HG03097 (cell line): Measurements from ENCODE around the gene CRYBB1.

ENCODE experiments used
- ATAC-seq: cut with Tn5 transposase; IDR thresholded peaks from one replicate; pipeline ENCODE4 v1.9.1; 2021; ENCODE audit not compliant: unreplicated experiment, low FRiP score

Gene CRYBB1

DNA sequence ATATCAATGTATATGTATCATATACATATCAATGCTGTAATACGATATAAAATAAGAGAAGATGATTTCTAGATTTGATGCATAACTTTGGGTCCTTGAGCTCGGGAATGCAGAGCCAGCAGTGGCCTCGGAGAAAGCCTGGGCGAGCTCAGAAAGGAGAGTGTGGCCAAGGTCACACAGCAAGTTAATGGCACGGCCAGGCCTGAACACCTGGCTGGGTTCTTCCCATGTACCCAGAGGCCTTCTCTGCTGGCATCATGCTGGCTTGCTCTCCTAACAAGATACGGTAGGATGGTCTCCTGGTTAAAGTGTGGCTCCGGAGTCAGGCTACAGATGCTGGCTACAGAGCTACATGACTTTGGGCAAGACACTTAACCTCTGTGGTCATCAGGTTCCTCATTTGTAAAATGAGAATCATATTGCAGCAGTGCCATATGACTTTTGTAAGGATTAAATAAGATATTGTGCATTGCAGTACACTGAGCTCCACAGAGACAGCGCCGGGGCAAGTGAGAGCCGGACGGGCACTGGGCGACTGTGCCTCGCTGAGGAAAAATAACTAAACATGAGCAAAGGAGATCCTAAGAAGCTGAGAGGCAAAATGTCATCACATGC, 57.8 kb downstream of the CRYBB1 start:
- no peak for ATAC-seq

DNA sequence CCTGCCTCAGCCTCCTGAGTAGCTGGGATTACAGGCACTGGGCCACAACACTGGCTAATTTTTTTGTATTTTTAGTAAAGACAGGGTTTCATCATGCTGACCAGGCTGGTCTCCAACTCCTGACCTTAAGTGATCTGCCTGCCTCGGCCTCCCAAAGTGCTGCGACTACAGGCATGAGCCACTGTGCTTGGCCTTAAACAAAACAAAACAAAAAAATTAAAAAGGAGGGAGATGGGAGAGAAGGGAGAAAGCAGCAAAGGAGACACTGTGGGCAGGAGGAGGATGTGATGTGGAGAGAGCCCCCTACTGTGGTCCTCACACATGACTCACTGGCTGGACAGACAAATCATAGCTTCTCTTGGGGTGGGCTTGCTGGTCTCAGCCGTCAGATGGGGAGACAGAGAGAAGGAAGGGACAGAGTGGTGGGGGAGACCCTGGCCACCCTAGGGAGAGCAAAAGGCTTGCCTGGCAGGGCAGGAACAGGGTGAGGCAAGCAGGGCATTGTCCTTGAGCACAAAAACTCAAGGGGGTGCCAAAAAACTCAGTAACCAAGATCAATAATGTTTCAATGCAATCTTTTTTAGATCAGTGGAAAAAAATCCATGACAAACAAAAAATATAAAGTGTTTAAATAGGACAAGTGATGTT, 59.5 kb downstream of the CRYBB1 start:
- no peak for ATAC-seq

DNA sequence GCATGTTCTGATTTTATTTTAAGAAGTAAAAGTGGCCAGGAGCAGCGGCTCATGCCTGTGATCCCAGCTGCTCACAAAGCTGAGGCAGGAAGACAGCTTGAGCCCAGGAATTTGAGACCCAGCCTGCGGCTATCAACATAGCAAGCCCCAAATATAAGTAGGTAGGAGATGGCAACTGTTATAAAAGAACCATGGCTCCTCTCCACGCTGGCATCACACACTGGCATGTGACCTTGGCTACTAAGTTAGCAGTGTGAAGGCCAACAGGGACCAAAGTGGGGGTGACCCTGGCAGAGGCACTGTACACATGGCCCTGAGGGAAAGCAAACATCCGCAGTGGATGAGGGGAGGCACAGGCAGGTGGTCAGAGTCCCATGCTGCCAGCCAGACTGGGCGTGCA, 60.9 kb downstream of the CRYBB1 start:
- ATAC-seq = no peak

DNA sequence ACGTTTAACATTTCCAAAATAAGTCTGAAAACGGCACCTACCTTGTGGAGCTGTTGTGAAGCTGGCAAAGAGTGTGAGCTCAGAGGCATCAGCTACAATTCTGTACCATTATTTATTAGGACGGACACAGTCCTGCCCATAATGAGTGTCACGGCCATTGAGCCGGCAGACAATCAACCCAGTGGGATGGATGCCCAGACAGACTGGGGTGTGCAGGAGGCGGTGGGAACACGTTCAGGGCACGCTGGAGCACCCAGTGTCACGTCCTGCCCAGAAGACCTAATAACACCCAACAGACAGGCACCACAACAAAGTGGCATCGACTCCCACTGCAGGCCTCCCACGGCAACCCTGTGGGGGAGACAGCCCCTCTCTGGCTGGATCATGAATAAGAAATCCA, 62.3 kb downstream of the CRYBB1 start:
- no peak for ATAC-seq

DNA sequence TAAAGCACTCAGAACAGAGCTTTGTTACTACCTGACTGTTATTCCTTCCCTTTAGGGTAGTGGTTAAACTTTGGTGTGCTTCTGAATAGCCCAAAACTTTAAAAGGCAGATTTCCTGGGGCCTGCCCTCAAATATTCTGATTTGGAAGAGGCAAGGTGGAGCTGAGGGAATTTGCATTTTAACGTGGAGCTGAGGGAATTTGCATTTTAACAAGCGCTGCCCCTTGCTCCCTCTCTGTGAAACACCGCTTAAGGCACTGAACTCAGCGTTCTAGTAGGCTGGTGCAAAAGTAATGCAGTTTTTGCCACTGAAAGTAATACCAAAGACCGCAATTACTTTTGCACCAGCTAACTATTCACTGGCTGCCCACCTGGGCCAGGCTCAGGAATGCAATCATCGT, 62.9 kb downstream of the CRYBB1 start:
- ATAC-seq = no peak

DNA sequence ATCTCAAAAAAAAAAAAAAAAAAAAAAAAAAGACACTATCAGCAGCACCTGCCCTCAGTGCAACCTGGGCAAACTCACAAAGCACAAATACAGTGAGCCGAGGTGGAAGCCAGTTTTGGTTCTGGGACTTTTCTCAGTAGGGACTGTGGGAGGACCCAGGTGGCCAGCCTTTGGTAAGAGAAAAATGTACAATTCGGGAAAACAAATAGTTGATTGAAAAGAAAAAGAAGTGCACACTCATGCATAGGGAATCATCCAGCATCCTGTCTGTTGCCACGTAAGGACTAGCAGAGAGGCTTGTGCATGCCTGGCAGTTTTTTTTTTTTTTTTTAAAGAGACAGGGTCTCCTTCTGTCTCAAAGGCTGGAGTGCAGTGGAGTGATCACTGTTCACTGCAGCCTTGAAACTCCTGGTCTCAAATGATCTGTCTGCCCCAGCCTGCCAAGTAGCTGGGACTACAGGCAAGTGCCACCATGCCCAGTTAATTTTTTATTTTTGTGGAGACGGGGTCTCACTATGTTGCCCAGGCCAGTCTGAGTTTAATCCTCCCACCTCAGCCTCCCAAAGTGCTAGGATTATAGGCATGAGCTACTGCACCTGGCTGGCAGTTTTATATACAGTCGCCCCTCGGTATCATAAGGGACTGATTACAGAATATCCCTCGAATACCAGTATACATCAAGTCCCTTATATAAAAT, 64.6 kb downstream of the CRYBB1 start:
- ATAC-seq = no peak

DNA sequence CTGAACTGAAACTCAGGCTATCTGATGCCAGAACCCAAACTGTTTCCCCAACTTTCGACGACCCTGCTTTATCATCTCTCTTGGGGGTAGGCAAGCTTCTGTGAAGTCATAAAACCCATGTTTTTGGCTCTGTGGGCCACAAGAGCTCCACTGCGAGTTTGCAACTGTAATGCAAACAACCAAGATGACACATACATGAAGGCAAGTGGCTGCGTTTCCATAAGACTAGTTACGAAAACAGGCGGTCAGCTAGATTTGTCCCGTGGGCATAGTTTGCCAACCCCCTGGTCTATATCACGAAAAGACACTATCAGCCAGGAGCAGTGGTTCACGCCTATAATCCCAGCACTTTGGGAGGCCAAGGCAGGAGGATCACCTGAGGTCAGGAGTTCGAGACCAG, 65.4 kb downstream of the CRYBB1 start:
- no peak for ATAC-seq

DNA sequence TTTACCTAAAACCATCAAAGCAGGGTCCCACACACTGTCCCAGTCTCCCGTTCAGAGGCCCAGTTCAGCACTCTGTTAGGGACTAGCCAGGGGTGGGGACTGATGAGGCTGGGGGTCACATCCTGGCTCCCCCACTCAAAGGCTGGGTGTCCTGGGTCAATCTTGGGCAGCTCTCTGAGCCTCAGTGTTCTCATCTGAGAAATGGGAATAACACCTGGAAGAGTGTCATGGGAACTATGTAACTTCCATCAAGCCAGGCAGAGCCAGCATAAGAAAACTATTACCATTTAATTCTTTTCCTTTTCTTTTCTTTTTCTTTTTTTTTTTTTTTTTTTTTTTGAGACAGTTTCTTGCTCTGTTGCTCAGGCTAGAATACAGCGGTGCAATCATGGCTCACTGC, 66.3 kb downstream of the CRYBB1 start:
- ATAC-seq = no peak

DNA sequence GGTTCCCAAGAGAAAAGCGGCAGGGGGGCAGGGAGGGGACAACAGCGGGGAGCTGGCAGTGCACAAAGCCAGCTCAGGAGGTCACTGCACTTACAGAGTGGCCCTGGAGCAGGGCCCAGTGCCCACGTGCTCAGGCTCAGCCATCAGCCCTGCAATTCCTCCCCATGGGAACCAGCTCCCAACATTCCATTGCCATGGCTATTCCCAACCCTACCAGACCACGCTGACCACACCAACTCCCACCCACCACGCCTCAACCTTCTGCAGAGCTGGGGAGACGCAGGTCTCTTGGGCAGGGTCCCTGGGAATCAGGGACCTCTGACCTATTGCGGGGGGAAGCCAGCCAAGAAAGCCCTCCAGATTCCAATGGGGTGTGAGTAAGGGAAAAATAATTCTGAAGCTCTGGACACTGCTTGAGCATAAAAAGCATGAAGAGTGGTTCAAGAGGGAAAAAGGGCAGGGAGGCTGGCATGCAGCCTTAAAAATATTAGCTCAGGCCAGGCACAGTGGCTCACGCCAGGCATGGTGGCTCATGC, 67.3 kb downstream of the CRYBB1 start:
- ATAC-seq = no peak

DNA sequence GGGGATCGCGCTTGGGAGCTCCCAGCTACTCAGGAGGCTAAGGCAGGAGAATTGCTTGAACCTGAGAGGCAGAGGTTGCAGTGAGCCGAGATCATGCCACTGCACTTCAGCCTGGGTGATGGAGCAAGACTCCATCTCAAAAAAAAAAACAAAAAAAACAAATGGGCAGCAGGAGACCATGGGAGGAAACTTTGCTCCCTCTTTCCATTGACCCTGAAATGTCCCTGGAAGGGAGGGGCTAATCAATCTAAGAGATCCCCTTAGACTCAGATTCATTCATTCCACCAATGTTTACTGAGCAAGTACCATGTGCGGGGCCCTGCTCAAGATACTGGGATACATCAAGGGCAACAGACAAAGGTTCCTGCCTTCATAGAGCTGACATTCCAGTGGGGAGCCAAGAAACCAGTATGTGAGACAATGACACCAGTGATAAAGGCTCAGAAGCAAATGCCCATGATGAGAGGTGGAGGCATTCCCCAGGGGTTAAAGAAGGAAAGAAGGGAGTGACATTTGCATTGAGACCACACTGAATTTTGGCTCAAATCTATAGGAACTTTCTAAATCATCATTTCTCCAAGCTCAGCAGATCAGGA, 67.8 kb downstream of the CRYBB1 start:
- no peak for ATAC-seq
